Ovary (tissue), 9 donors: ENCODE data around the gene GOLGA1. TPM values are rescaled to one million over a fixed set of nuclear protein-coding genes. Genes with fewer than 3 reads are reported as not detected.
"Not testable (repeated sequence)": the region's sequence is repeated elsewhere in the genome, so short reads cannot be mapped to it uniquely, and the experiment has no call there.

ENCODE experiments used
- DNase-seq, 5 donors: peaks; one replicate each; pipeline ENCODE4 v3.0.0-alpha.2; 2019 to 2020
- H3K27ac ChIP-seq, 2 donors: fragments of 200-600 bp; one replicate each; pipeline versions ENCODE4 v1.5.1 to v1.8.0; 2019 to 2022
- H3K27me3 ChIP-seq: fragments of 200-600 bp; one replicate; pipeline ENCODE4 v1.8.0; 2022
- H3K36me3 ChIP-seq: fragments of 200-600 bp; sonication (generic); one replicate; pipeline ENCODE4 v1.5.1; 2019
- H3K4me1 ChIP-seq: one replicate; pipeline ENCODE4 v1.8.1; 2013; ENCODE audit warnings: mild to moderate bottlenecking, moderate library complexity; ENCODE audit not compliant: insufficient read depth
- H3K4me3 ChIP-seq: fragments of 200-600 bp; sonication (generic); one replicate; pipeline ENCODE4 v1.5.1; 2017
- H3K9me3 ChIP-seq, 2 donors: fragments of 200-600 bp in 1 of 2; sonication (generic) in 1 of 2; one replicate each; pipeline versions ENCODE4 v1.5.1 to v1.8.1; 2013 to 2019; ENCODE audit warnings: mild to moderate bottlenecking in 1 of 2, moderate library complexity in 1 of 2
- CTCF ChIP-seq, 3 donors: fragments of 450-650 bp in 2 of 3; fragments of 200-600 bp in 1 of 3; IDR thresholded peaks; one replicate each; pipeline versions ENCODE4 v1.5.1 to v1.8.0; 2016 to 2022; ENCODE audit warnings: antibody characterized with exemption in 3 of 3, mild to moderate bottlenecking in 1 of 3
- EP300 ChIP-seq: sonication (generic); formaldehyde crosslinking; IDR thresholded peaks from one replicate; pipeline ENCODE4 v1.6.1; 2017; ENCODE audit warnings: antibody characterized with exemption
- POLR2A ChIP-seq: fragments of 450-650 bp; IDR thresholded peaks from one replicate; pipeline ENCODE4 v1.6.1; 2017; ENCODE audit warnings: antibody characterized with exemption, mild to moderate bottlenecking, moderate library complexity
- WGBS, 3 donors: extraction: QIAGEN DNeasy Blood & Tissue Kit in 1 of 3; methylation state at CpG; one replicate each; pipeline versions ENCODE4 v1.1.5 to v1.1.7; 2013 to 2017; 5-methylcytosine and 5-hydroxymethylcytosine counted together
- intact Hi-C, 4 donors: fragments of 100-400 bp; cut with DNase I; formaldehyde crosslinking; loops; one replicate each; pipeline versions ENCODE4 v1.11.0 to v1.15.1; 2022 to 2023
- polyA plus RNA-seq, 2 donors: library from polyadenylated mRNA; stranded (reverse); fragments of 200-250 nt in 1 of 2; fragments of 350-450 nt in 1 of 2; fragmentation: Illumina TruSeq in 1 of 2; extraction: RNeasy Lipid Tissue Mini Kit (QIAGEN cat#74804) in 1 of 2; gene quantifications; one replicate each; pipeline ENCODE4 v1.2.3, GENCODE V29; 2013 to 2014
- total RNA-seq, 7 donors: library from RNA; depleted of rRNA in 2 of 7; stranded (reverse); fragments of >200 nt in 2 of 7; fragmentation: NEBNext Ultra II Directional in 3 of 7; extraction: Animal tissue kit (Norgen Biotek cat#: 25700) in 3 of 7; gene quantifications; one replicate each; pipeline versions ENCODE4 v1.1.0 to v1.2.4, GENCODE V29; 2016 to 2023
- donor health status: DM: no; HTN: no; CAD: no; lungs with moderate emphysema.
- donor health status: DM: no; HTN: no; CAD: no.
- donor health status: Bipolar disorder and iron deficiency.
- donor health status: DM: yes; HTN: yes; CAD: no.
- donor health status: DM: no; HTN: no; CAD: no.
- donor health status: DM: yes; HTN: yes; CAD: no.

Gene GOLGA1
- total and polyA plus RNA-seq, 9 donors = 7.6 to 26.8 (median 15.4) TPM

DNA sequence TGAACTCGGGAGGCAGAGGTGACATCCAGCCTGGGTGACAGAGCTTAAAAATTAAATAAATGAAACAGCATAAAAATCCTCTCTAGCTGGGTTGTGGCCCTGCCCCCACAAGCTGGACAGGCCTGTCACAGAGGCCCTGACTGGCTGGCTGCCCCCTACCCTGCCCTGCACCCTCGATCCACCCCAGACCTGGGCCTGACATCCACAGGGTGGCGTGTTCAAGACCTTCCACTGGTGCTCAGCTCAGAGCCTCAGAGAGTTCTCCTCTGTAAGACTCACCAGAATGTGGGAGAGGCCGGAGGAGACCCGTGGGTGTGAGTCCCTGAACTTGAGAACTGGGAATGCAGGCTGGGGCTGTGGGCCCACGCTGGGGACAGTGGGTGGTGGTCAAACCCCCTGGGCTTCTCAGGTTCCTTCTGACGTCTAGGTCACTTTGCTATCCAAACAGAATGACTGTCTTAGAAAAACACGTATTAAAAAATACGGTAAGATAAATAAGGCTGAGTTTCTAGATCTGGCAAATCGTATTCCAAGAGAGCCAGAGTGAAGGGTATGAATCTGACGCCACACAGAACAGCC, 97.3 kb downstream of the GOLGA1 start:
- no peak for DNase-seq
- 71 to 78% (median 77%) methylated on average over 11 of the region's 11 CpGs for WGBS, 3 donors
- intact Hi-C loops = no loop called here

DNA sequence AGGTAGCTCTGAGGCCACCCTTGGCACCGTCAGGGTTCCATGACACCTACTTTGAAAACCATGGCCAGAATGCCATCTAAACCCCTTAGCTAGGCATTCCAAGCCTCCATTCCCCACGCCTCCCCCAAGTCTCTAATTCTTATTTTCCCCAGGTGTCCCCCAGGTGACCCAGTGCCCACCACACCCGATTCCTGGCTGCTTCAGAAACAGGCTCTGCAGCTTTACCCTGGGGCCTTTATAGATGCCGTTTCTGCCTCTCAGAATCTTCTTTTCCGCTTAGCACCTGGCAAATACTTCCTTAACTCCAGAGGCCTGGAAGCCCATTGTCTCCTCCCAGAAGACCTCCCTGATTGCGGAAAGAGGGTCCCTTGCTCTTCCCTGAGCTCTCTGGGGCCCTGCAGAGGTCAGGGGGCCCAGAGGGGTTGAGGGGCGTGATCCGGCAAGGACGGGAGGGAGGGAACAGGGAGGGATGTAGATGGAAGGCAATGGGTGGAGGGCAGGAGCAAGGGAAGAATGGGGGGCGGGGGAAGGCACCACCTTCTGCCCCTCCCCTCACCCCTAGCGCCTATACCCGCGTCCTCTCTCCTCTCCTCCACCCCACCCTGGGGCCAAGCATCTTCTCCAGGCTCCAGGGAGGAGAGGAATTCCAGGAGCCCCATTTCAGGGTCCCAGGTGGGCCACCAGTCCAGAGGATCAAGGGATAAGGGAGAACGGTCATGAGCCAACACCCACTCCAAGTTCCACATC, 99.6 kb downstream of the GOLGA1 start:
- no peaks in the 10 kb centered on the region for H3K36me3 ChIP-seq
- intact Hi-C loops = no loop called here
- no peak overlapping the region for H3K4me3 ChIP-seq
- no peak overlapping the region for H3K27ac ChIP-seq
- no peaks in the 10 kb centered on the region for H3K27me3 ChIP-seq
- TF ChIP-seq EP300 = no peak
- TF ChIP-seq POLR2A = no peak
- no peak for TF ChIP-seq CTCF (IDR thresholded peaks at IDR 0.05)
- peaks cover 6% of the 10 kb centered on the region for H3K4me1 ChIP-seq
- DNase-seq = no peak
- 86 to 89% (median 89%) methylated on average over 14 of the region's 14 CpGs for WGBS, 3 donors
- no peaks in the 10 kb centered on the region for H3K9me3 ChIP-seq

More for the DNA sequence above, 97.3 kb downstream of the GOLGA1 start:
- Histone ChIP-seq H3K27me3 (no peaks in the 10 kb centered on the region), H3K27ac (no peak overlapping the region), H3K4me3 (no peak overlapping the region), H3K36me3 (no peaks in the 10 kb centered on the region), H3K4me1 (peaks cover 6% of the 10 kb centered on the region), H3K9me3 (no peaks in the 10 kb centered on the region)
- TF ChIP-seq CTCF (IDR thresholded peaks at IDR 0.05) (no peak), POLR2A (no peak), EP300 (no peak)

DNA sequence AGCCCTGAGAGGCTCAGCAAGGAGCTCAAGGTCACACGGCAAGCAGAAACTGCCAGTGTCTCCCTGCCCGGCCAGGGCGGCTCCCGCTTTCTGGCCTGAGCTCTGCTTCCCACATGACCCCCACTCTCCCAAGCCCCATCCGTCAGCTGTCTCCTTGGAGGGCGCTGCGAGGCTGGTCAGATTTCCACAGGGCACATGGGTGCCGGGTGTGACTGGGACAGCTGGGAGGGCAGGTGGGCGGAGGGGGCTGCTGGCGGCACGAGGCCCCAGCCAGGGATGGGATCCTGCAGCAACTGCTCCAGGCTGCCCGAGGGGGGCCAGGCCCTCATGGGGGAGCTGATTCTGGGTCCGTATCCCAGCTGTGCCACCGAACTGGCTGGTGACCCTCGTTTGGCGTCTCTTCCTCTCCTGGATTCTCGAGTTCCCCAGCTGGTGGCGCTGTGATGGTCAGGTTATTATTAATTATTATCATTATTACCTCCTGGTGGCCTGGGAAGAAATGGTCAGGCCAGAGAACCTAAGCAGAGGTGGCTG, 100.5 kb downstream of the GOLGA1 start:
- 31 to 50% (median 33%) methylated on average over 16 to 18 of the region's 18 CpGs for WGBS, 3 donors
- no peak for DNase-seq
- H3K27me3 ChIP-seq = no peaks in the 10 kb centered on the region
- no peaks in the 10 kb centered on the region for H3K36me3 ChIP-seq
- intact Hi-C loops = no loop called here
- H3K4me1 ChIP-seq = peaks cover 8% of the 10 kb centered on the region
- no peak overlapping the region for H3K27ac ChIP-seq
- TF ChIP-seq CTCF (IDR thresholded peaks at IDR 0.05) (no peak), POLR2A (no peak), EP300 (no peak)
- no peaks in the 10 kb centered on the region for H3K9me3 ChIP-seq
- H3K4me3 ChIP-seq = no peak overlapping the region

GRCh38 chr9:124839612-124840299, 101.1 kb downstream of the GOLGA1 start:
- H3K36me3 ChIP-seq = no peaks in the 10 kb centered on the region
- DNase-seq = peak in 1 of 5 donors; percentile 26
- H3K4me3 ChIP-seq = no peak overlapping the region
- no peaks in the 10 kb centered on the region for H3K9me3 ChIP-seq
- no peaks in the 10 kb centered on the region for H3K27me3 ChIP-seq
- peaks cover 8% of the 10 kb centered on the region for H3K4me1 ChIP-seq
- no peak for TF ChIP-seq POLR2A
- peak in 2 of 3 donors; percentile 10 to 33 for TF ChIP-seq CTCF (IDR thresholded peaks at IDR 0.05)
- TF ChIP-seq EP300 = no peak
- intact Hi-C loops = loop anchor here in 1 of 4 donors (5.0 kb wide), 1 partner anchor 57 kb away; no protein-coding TSS in a partner anchor
- no peak overlapping the region for H3K27ac ChIP-seq
- 56 to 59% (median 58%) methylated on average over 12 of the region's 12 CpGs for WGBS, 3 donors

GRCh38 chr9:124838567-124839275, 102.2 kb downstream of the GOLGA1 start:
- not testable (repeated sequence) for H3K4me1 ChIP-seq, H3K27me3 ChIP-seq, H3K9me3 ChIP-seq, DNase-seq, H3K27ac ChIP-seq, H3K36me3 ChIP-seq
- 46 to 67% (median 52%) methylated on average over 24 to 49 of the region's 52 CpGs for WGBS, 3 donors
- H3K4me3 ChIP-seq = peak overlapping the region; percentile 26
- intact Hi-C loops = loop anchor here in 1 of 4 donors (5.0 kb wide), 1 partner anchor 56 kb away; no protein-coding TSS in a partner anchor

GRCh38 chr9:124838132-124838531, 102.8 kb downstream of the GOLGA1 start:
- not testable (repeated sequence) for H3K9me3 ChIP-seq, H3K4me1 ChIP-seq, DNase-seq, H3K27ac ChIP-seq, H3K27me3 ChIP-seq, H3K36me3 ChIP-seq, H3K4me3 ChIP-seq
- WGBS, 3 donors = 62 to 72% (median 68%) methylated on average over 5 of the region's 5 CpGs
- intact Hi-C loops = loop anchor here in 1 of 4 donors (5.0 kb wide), 1 partner anchor 56 kb away; no protein-coding TSS in a partner anchor
